HG03565 (cell line): ENCODE results near the gene CSNK2A1.
"Not testable (repeated sequence)": the region's sequence is repeated elsewhere in the genome, so short reads cannot be mapped to it uniquely, and the experiment has no call there.

Experiments
- ATAC-seq: cut with Tn5 transposase; IDR thresholded peaks from one replicate; pipeline ENCODE4 v1.9.1; 2021; ENCODE audit warnings: mild to moderate bottlenecking, moderate library complexity; ENCODE audit not compliant: unreplicated experiment

Gene CSNK2A1

DNA sequence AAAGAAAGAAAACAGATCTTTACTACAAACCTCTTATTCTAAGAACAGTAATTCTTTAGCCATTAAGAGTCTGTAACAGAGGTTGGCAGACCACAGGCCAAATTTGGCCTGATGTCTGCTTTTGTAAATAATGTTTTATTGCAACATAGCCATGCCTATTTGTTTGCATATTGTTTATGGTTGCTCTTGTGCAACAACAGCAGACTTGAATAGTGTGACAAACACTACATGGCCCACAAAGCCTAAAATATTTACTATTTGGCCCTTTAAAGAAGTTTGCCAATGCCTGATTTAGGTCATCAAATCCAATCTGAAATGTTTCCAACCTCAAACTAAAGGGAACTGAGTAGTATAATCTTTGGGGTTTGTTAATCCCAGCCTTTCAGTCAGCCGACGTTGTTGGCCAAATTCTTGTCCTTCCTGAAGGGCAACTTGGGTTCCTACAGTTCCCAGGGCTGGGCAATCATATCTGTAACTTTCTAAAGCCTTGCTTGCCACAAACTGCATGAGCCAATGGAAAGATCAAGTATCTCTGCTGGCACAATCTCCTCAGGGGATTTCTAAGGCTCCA, 47.4 kb downstream of the CSNK2A1 start:
- no peak for ATAC-seq

GRCh38 chr20:492159-492558, 51.4 kb downstream of the CSNK2A1 start:
- ATAC-seq: no peak

DNA sequence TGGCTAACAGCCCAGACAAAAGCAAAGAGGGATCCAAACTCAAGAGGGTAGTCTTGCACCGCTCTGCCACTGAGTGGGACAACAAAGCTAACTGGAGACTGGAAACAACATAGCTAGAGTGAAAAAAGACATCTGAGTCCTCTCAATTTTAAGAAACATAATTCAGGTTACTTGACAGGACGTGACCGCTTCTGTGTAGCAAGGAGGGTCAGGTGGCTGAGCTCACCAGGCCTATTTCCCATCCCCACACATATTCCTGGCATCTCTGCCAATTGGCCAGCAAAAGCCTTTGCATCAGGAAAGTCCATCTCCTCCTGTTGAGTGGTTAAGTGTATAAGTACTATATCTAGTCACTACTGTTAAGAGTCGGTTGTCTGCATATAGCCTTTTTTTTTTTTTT, 55.9 kb downstream of the CSNK2A1 start:
- ATAC-seq: no peak

DNA sequence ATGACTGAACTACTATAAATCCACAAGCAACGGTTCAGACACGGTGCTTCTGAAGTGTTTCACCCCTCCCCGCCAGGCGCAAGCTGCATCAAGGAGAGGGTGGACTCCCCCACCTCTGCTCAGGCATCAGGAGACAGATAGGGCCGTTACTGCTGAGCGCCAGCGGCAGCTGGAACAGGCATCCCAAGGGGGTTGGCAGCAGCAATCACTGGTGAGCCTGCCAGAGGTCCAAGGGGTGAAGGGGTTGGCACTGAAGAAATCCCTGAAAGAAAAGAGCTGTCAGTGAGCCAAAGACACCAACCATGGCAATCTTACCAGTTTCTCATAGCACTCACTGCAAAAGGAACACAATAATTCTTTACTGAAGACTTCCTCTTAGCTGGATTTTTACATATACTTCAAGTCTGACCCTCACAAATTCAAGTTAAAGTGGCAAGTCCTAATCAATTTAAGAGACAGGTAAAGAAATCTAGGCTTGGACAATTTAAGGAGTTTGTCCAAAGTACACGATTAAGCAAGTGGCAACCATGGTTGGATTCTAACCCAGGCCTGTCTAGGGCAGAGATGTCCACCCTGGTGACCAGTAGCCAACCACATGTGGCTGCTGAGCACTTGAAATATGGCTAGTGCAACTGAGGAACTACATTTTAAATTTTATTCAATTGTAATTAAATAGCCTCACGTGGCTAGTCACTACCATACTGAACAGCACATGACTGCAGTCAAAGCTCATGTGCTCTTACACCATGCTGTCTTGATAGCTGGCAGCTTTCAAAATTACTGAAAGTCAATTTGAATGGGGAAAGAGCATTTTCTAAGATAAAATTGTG, 59.6 kb downstream of the CSNK2A1 start:
- no peak for ATAC-seq

DNA sequence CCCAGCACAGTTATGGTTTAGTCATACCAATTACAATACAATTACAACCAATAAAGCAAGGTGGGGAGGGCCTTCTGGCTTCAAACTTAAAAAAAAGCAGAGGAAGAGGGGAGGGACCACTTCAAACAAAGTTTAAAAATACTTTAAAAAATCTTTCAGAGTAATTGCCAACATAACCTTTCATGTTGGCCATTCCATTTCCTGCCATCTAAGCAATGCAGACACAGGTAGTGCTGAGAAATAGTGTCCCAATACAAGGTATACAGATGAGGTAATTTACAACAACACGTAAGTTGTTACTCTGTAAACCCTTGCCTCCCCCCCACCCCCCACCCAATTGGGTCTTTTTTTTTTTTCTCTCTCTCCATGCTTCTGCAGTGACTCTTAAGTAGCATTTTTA, 62.4 kb downstream of the CSNK2A1 start:
- no peak for ATAC-seq

DNA sequence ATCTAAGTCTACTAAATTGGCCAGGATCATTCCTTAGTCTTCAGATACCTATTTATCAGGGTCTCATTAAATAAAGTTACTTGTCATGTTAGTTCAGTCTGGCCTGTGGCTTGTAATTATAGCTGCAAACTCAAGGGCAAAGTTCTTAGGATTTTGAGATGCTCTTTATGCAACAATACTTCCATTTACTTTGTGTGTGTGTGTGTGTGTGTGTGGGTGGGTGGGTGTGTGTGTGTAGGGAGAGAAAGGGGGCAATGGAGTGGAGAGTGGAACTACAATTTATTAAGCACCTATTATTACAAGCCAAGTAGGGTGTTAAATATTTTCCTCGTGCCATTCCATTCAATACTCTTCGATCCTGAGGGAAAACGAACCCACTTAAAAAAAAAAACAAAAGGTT, 63.5 kb downstream of the CSNK2A1 start:
- ATAC-seq: no peak

- no peak for ATAC-seq
These were observed 64.1 kb downstream of the CSNK2A1 start for GRCh38 chr20:479487-479886.

GRCh38 chr20:478949-479429, 64.6 kb downstream of the CSNK2A1 start:
- no peak for ATAC-seq

GRCh38 chr20:478010-478948, 65.3 kb downstream of the CSNK2A1 start:
- ATAC-seq: no peak

DNA sequence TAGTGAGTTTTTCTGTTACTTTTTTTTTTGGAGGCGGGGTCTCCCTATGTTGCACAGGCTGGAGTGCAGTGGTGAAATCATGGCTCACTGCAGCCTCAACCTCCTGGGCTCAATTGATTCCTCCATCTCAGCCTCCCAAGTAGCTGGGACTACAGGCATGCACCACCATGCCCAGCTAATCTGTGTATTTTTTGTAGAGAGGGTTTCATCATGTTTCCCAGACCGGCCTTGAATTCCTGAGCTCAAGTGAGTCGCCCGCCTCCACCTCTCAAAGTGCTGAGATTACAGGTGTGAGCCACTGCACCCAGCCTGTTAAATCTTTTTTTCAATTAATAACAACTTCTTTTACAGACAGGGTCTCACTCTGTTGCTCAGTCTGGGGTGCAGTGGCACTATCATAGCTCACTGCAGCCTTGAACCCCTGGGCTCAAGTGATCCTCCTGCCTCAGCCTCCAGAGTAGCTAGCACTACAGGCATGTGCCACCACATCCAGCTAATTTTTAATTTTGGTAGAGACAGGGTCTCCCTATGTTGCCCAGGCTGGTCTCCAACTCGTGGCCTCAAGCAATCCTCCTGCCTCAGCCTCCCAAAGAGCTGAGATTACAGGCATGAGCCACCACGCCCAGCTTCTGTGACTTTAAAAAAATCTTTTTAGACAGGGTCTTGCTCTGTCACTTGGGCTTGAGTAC, 66.9 kb downstream of the CSNK2A1 start:
- ATAC-seq: not testable (repeated sequence)

DNA sequence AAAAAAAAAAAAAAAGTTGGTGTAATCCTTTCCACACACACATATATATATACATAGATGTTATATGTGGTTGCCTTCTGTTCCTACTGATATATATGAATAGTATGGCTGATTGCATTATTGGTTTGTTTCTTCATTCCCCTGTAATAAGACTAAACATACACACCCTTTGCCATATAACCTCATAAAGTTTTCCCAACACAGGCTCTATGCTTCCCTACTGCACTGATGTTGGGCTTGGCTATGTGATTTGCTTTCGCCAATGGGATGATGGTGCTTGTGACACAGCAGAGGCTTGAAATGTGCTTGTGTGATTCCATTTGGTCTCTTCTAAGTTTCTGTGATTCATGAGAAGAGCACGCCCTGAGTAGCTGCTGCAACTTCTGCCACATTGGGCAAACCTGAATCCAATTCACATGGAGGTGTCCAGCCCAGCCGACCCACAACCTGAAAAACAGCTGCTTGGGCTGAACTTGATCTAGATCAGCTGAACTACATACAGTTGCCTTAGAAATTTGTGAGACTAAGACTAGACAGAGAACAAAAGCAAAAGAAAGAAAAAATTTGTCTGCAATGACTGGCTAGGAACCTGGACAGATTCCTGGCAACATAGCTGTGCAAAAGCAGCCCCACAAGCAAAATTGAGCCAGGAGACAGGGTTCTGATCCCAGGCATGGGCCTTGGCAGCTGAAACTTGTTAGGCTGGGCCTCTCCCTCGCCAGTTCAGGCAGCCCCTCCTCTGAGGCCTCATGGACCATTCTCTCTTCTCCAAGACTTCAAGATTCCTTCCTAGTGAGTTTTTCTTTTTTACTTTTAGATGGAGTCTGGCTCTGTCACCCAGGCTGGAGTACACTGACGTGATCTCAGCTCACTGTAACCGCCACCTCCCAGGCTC, 67.9 kb downstream of the CSNK2A1 start:
- no peak for ATAC-seq

- ATAC-seq: no peak
These were observed 69.0 kb downstream of the CSNK2A1 start for GRCh38 chr20:474581-474980.

GRCh38 chr20:472889-473292, 70.7 kb downstream of the CSNK2A1 start:
- ATAC-seq: no peak

DNA sequence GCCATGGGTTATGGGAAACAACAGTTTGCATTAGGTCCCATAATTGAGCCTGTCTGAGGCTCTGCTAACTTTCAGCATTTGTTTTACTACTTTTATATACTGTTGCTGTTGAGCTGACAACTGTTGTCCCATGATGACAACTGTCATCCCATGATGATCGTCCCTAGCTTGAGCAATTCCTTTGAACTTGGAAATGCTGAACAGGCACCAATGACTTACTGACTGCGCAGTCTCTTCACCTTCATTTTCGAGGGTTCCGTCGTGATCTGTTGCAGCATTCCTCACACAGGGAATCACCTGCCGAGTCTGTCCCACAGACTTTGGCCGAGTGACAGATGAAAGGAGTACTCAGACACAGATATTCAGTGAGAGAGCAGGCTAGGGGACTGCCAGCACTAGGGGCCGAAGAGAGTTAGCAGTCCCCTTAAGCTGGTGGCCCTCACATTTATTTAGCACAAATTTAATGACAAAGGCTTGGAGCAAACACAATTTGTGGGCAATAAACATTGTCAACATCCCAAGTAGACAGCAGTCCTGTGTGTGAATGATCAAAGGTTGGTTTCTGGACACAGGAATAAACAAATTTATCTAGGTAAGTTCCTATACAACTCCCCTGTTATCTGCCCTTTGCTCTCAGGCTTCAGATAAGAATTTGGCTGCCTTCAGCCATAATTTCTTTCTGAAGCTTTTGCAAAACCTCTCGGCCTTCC, 71.3 kb downstream of the CSNK2A1 start:
- no peak for ATAC-seq

- no peak for ATAC-seq
These were observed 73.7 kb downstream of the CSNK2A1 start for GRCh38 chr20:469746-470490.

GRCh38 chr20:467755-468154, 75.8 kb downstream of the CSNK2A1 start:
- ATAC-seq: no peak

DNA sequence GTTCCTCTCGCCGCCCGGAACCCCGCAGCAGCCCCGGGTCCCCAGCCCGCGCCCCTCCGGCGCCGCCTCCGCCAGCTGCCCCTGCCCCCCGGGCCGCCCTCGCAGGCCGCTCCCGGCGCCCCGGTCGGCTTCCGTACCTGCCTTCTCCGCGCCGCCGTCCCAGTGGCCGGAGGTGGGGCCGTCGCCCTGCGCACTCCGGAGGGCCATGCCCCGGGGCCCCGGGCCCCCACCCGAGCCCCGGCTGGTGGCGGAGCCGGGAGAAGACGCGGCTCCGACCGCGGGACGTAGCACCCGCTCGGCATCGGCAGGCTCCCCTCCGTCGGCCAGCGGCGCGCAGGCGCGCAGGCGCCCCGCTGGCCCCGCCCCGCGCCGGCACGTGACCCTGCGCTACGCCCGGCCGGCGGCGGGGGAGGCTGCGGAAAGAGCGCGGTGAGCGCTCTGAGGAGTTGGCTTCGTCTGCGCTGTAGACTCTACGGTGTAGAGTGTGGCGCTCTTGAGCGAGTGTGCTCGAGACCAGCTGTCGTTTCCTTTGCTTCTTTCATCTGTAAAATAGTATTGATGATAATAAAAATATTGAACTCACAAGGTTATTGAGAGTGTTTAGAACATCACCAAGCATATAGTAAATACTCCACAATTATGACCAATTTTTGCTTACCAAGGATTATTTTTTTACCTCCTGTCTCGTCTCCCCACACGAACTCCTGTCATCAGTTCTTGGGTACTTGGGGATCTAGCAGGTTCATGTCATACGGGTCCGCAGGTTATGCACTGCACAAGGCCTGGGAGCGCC, 81.2 kb downstream of the CSNK2A1 start, which contains the start of gene TBC1D20:
TBC1D20 (minus strand) TSS at position 335 of the 793 bp plus-strand sequence; CDS start at position 207, 128 bp downstream.
- peak; percentile 89 for ATAC-seq
